GM12892 (cell line): ENCODE results near the gene CEP135.

Experiments
- DNase-seq: peaks from one replicate; pipeline ENCODE4 v3.0.0; 2011; ENCODE audit not compliant: insufficient read length
- FAIRE-seq: peaks from 2 replicates; lab custom pipeline; 2011; peaks lifted over from hg19 to GRCh38; lab: Jason Lieb, UNC
- POLR2A ChIP-seq: IDR thresholded peaks from 2 replicates; pipeline ENCODE4 v1.6.1; 2011; ENCODE audit warnings: low read depth, low read length, control low read depth
- POLR2AphosphoS5 ChIP-seq: IDR thresholded peaks from 2 replicates; pipeline ENCODE4 v1.6.1; 2011; ENCODE audit warnings: low read depth, low read length, control low read depth
- TAF1 ChIP-seq: IDR thresholded peaks from 2 replicates; pipeline ENCODE4 v1.6.1; 2011; ENCODE audit warnings: low read depth, mild to moderate bottlenecking, control low read depth, low read length, borderline replicate concordance

The CEP135 gene

GRCh38 chr4:56038487-56039162 lies 89.9 kb downstream of the CEP135 start:
- DNase-seq (no peak), FAIRE-seq (no peak)
- no peak for TF ChIP-seq POLR2AphosphoS5
- no peak for TF ChIP-seq TAF1
- no peak for TF ChIP-seq POLR2A

GRCh38 chr4:56040842-56041241 lies 92.1 kb downstream of the CEP135 start:
- no peak for TF ChIP-seq TAF1
- no peak for TF ChIP-seq POLR2A
- TF ChIP-seq POLR2AphosphoS5, result no peak
- no peak for DNase-seq
- no peak for FAIRE-seq

GRCh38 chr4:56042225-56042624 lies 93.5 kb downstream of the CEP135 start:
- FAIRE-seq (no peak), DNase-seq (no peak)
- no peak for TF ChIP-seq POLR2AphosphoS5
- TF ChIP-seq TAF1, result no peak
- no peak for TF ChIP-seq POLR2A

GRCh38 chr4:56048383-56048701 lies 99.6 kb downstream of the CEP135 start:
- DNase-seq (no peak), FAIRE-seq (no peak)
- TF ChIP-seq POLR2AphosphoS5 (no peak), TAF1 (no peak), POLR2A (no peak)

- peak; percentile 97 for FAIRE-seq
- no peak for TF ChIP-seq TAF1
- TF ChIP-seq POLR2AphosphoS5, result no peak
- no peak for TF ChIP-seq POLR2A
- DNase-seq, result peak; percentile 65
These were observed 100.1 kb downstream of the CEP135 start for GRCh38 chr4:56048702-56049431.

- FAIRE-seq, result no peak
- TF ChIP-seq TAF1 (no peak), POLR2AphosphoS5 (no peak), POLR2A (no peak)
- no peak for DNase-seq
These were observed 101.9 kb downstream of the CEP135 start for GRCh38 chr4:56050625-56051024.

GRCh38 chr4:56051029-56051709 lies 102.4 kb downstream of the CEP135 start:
- DNase-seq (no peak), FAIRE-seq (no peak)
- no peak for TF ChIP-seq TAF1
- no peak for TF ChIP-seq POLR2A
- no peak for TF ChIP-seq POLR2AphosphoS5

GRCh38 chr4:56051710-56052075 lies 102.9 kb downstream of the CEP135 start:
- FAIRE-seq (no peak), DNase-seq (no peak)
- TF ChIP-seq TAF1 (no peak), POLR2A (no peak), POLR2AphosphoS5 (no peak)

- FAIRE-seq (no peak), DNase-seq (no peak)
- TF ChIP-seq POLR2AphosphoS5 (no peak), TAF1 (no peak), POLR2A (no peak)
These were observed 103.7 kb downstream of the CEP135 start for GRCh38 chr4:56052481-56052880.

- DNase-seq (no peak), FAIRE-seq (no peak)
- TF ChIP-seq TAF1 (no peak), POLR2AphosphoS5 (no peak), POLR2A (no peak)
These were observed 104.2 kb downstream of the CEP135 start for GRCh38 chr4:56052966-56053365.

- no peak for FAIRE-seq
- no peak for DNase-seq
- no peak for TF ChIP-seq POLR2AphosphoS5
- TF ChIP-seq POLR2A, result no peak
- TF ChIP-seq TAF1, result no peak
These were observed 106.6 kb downstream of the CEP135 start for GRCh38 chr4:56055027-56055977.

- TF ChIP-seq TAF1 (no peak), POLR2A (no peak), POLR2AphosphoS5 (no peak)
- DNase-seq (no peak), FAIRE-seq (no peak)
These were observed 107.2 kb downstream of the CEP135 start for GRCh38 chr4:56055991-56056390.
